Astrocyte of the cerebellum (primary cell): Measurements from ENCODE around the gene OSER1.
A peak's percentile ranks its signal among the peaks of the same experiment; 100 is the strongest.

Experiments
- DNase-seq: peaks from one replicate; pipeline ENCODE4 v3.0.0-alpha.2; 2011; ENCODE audit warnings: low read depth
- H3K4me3 ChIP-seq: 2 replicates; pipeline ENCODE4 v1.5.1; 2011; ENCODE audit warnings: mild to moderate bottlenecking, low read depth, low read length, moderate library complexity
- in situ Hi-C: cut with HindIII; loops from 2 replicates; pipeline ENCODE4 v1.10.0; 2017; ENCODE audit warnings: low sequenced_read_pairs
- TF ChIP-seq, protein P1 (sequence below): IDR thresholded peaks from 2 replicates; pipeline ENCODE4 v1.5.1; 2012; ENCODE audit warnings: low read length, low read depth, moderate library complexity, mild to moderate bottlenecking; ENCODE audit errors: missing control alignments

OSER1 gene

DNA sequence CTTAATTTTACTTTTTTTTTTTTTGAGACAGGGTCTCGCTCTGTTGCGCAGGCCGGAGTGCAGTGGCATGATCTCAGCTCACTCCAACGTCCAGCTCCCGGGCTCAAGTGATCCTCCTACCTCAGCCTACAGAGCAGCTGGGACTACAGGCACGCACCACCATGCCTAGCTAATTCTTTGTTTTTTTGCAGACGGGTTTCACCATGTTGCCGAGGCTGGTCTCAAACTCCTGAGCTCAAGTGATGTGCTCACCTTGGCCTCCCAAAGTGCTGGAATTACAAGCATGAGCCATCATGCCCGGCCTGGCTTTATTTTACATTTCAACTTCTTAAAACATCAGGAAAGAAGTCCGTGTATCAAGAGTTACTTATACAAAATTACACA, 5.7 kb downstream of the OSER1 start:
- DNase-seq: no peak
- in situ Hi-C loops: no loop called here

GRCh38 chr20:44204156-44204831, 6.3 kb downstream of the OSER1 start:
- in situ Hi-C loops: no loop called here
- TF ChIP-seq, protein P1, sequence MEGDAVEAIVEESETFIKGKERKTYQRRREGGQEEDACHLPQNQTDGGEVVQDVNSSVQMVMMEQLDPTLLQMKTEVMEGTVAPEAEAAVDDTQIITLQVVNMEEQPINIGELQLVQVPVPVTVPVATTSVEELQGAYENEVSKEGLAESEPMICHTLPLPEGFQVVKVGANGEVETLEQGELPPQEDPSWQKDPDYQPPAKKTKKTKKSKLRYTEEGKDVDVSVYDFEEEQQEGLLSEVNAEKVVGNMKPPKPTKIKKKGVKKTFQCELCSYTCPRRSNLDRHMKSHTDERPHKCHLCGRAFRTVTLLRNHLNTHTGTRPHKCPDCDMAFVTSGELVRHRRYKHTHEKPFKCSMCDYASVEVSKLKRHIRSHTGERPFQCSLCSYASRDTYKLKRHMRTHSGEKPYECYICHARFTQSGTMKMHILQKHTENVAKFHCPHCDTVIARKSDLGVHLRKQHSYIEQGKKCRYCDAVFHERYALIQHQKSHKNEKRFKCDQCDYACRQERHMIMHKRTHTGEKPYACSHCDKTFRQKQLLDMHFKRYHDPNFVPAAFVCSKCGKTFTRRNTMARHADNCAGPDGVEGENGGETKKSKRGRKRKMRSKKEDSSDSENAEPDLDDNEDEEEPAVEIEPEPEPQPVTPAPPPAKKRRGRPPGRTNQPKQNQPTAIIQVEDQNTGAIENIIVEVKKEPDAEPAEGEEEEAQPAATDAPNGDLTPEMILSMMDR: no peak
- no peak overlapping the region for H3K4me3 ChIP-seq
- peak; percentile 89 for DNase-seq

More for the DNA sequence above, 5.7 kb downstream of the OSER1 start:
- TF ChIP-seq, protein P1: no peak
- no peak overlapping the region for H3K4me3 ChIP-seq

GRCh38 chr20:44203161-44203560, 7.4 kb downstream of the OSER1 start:
- in situ Hi-C loops: no loop called here
- DNase-seq: no peak
- TF ChIP-seq, protein P1: no peak
- H3K4me3 ChIP-seq: no peak overlapping the region

DNA sequence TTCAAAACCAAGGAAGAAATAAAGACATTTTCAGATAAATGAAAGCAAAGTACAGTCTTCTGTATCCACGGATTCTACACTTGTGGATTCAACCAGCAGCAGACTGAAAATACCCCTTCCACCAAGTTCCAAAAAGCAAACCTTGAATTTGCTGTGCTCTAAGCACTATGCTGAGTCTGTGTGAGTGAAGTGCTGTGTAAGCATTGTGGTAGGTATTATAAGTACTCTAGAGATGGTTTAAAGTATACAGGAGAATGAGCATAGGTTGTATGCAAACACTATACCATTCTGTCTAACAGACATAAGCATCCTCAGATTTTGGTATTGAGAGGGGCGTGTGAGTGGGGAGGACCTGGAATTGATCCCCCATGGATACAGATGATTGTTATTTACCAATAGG, 9.6 kb downstream of the OSER1 start:
- in situ Hi-C loops: no loop called here
- TF ChIP-seq, protein P1: no peak
- no peak overlapping the region for H3K4me3 ChIP-seq
- DNase-seq: no peak

DNA sequence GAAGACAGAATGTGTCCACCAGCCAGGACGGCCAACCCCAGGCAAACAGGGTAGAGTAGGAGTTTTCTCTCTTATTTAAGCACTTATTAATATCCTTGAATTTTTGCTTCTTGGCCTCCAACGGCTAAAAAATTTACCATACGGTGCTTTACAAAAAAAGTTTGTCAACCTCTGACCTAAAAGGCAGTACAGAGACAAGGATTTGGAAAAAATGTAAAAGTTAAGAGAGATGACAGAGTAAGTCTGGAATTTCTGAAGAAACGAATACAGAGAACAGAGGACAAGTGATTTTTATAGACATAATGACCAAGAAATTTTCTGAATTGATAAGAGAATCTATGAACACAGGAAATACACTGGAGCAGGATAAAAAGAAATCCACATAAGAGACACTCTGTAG, 10.2 kb downstream of the OSER1 start:
- in situ Hi-C loops: no loop called here
- H3K4me3 ChIP-seq: no peak overlapping the region
- TF ChIP-seq, protein P1: no peak
- no peak for DNase-seq

DNA sequence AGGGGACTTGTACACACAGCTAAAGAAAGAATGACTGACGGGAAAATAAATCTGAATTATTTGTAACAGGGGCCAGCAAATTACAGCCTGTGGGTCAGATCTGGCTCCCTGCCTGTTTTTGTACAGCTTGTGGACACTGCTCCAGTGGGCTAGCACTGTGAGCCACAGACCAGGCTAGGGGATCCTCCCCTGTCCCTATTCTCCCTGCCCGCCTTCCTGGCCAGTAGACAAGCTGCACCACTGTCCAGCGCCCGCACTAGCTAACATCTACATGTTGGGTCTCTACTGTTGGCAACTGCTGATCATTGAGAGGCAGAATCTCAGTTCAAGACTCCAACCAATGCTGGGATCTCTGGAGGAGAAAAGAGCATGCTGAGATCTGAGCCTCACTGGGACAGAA, 10.7 kb downstream of the OSER1 start:
- TF ChIP-seq, protein P1: no peak
- H3K4me3 ChIP-seq: no peak overlapping the region
- in situ Hi-C loops: loop anchor here (5.0 kb wide), 1 partner anchor 78 kb away; no protein-coding TSS in a partner anchor
- DNase-seq: no peak
